Urinary bladder (tissue), 4 donors: ENCODE data around the gene WDR36. TPM values are rescaled to one million over a fixed set of nuclear protein-coding genes. Genes with fewer than 3 reads are reported as not detected.

Experiments
- DNase-seq: peaks from one replicate; pipeline ENCODE4 v3.0.0-alpha.2; 2015; ENCODE audit errors: extremely low spot score
- H3K27ac ChIP-seq: one replicate; pipeline ENCODE4 v1.5.1; 2013; ENCODE audit warnings: low read depth, mild to moderate bottlenecking, moderate library complexity
- H3K36me3 ChIP-seq: one replicate; pipeline ENCODE4 v1.6.1; 2013; ENCODE audit warnings: mild to moderate bottlenecking, moderate library complexity; ENCODE audit not compliant: insufficient read depth
- H3K4me1 ChIP-seq: one replicate; pipeline ENCODE4 v1.6.1; 2013; ENCODE audit warnings: mild to moderate bottlenecking, moderate library complexity; ENCODE audit not compliant: insufficient read depth
- H3K4me3 ChIP-seq: one replicate; pipeline ENCODE4 v1.5.1; 2013; ENCODE audit warnings: low read depth, low read length
- WGBS: extraction: QIAGEN DNeasy Blood & Tissue Kit; methylation state at CpG from one replicate; pipeline ENCODE4 v1.1.7; 2013; 5-methylcytosine and 5-hydroxymethylcytosine counted together
- polyA plus RNA-seq: library from polyadenylated mRNA; stranded (reverse); fragments of 200-250 nt; gene quantifications from one replicate; pipeline ENCODE4 v1.2.3, GENCODE V29; 2013
- total RNA-seq: library from RNA; depleted of rRNA; stranded (reverse); fragments of >200 nt; gene quantifications from one replicate; pipeline ENCODE4 v1.2.3, GENCODE V29; 2014
- donor health status: healthy with polysubstance abuse.
- donor health status: healthy.

Gene WDR36
- total and polyA plus RNA-seq, 2 donors: 7.3 to 74.5 TPM

GRCh38 chr5:111117136-111117535, 25.0 kb downstream of the WDR36 start:
- Histone ChIP-seq H3K36me3 (peaks cover 9% of the 10 kb centered on the region), H3K27ac (no peak overlapping the region), H3K4me3 (no peak overlapping the region), H3K4me1 (no peaks in the 10 kb centered on the region)
- DNase-seq: no peak
- WGBS: 66% methylated on average over 1 of the region's 1 CpG

GRCh38 chr5:111119221-111119620, 27.1 kb downstream of the WDR36 start:
- DNase-seq: no peak
- no peak overlapping the region for H3K27ac ChIP-seq
- H3K36me3 ChIP-seq: peaks cover 9% of the 10 kb centered on the region
- H3K4me1 ChIP-seq: no peaks in the 10 kb centered on the region
- WGBS: 26% methylated on average over 2 of the region's 2 CpGs
- H3K4me3 ChIP-seq: no peak overlapping the region

GRCh38 chr5:111119856-111120255, 27.7 kb downstream of the WDR36 start:
- Histone ChIP-seq H3K27ac (no peak overlapping the region), H3K4me3 (no peak overlapping the region), H3K4me1 (no peaks in the 10 kb centered on the region), H3K36me3 (peaks cover 9% of the 10 kb centered on the region)
- 97% methylated on average over 2 of the region's 2 CpGs for WGBS
- DNase-seq: no peak

DNA sequence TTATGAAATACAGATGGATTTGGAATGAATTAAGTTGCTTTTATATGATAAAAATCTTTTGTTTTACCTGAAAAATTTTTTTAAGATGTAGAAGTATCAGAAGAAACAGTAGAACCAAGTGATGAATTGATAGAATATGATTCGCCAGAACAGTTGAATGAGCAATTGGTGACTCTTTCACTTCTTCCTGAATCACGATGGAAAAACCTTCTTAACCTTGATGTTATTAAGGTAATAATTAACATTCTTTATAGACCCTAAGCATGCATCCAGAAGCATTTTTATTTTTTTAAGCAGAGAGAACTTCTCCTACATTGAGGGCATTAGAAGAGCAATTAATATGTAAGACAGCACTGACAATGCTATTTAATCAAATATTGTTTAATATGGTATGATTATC, 28.8 kb downstream of the WDR36 start:
- DNase-seq: no peak
- H3K27ac ChIP-seq: no peak overlapping the region
- no peak overlapping the region for H3K4me3 ChIP-seq
- whole genome bisulfite sequencing: 90% methylated on average over 2 of the region's 2 CpGs
- H3K4me1 ChIP-seq: no peaks in the 10 kb centered on the region
- peaks cover 12% of the 10 kb centered on the region for H3K36me3 ChIP-seq

GRCh38 chr5:111121926-111122325, 29.8 kb downstream of the WDR36 start:
- DNase-seq: no peak
- no peaks in the 10 kb centered on the region for H3K4me1 ChIP-seq
- H3K36me3 ChIP-seq: peaks cover 13% of the 10 kb centered on the region
- no peak overlapping the region for H3K27ac ChIP-seq
- no peak overlapping the region for H3K4me3 ChIP-seq

- Histone ChIP-seq H3K36me3 (peaks cover 11% of the 10 kb centered on the region), H3K4me1 (no peaks in the 10 kb centered on the region), H3K4me3 (no peak overlapping the region), H3K27ac (no peak overlapping the region)
- no peak for DNase-seq
- WGBS: 49% methylated on average over 2 of the region's 2 CpGs
Measured at GRCh38 chr5:111122398-111122797, 30.2 kb downstream of the WDR36 start.

GRCh38 chr5:111124793-111125192, 32.6 kb downstream of the WDR36 start:
- Histone ChIP-seq H3K4me3 (no peak overlapping the region), H3K36me3 (peaks cover 8% of the 10 kb centered on the region), H3K4me1 (no peaks in the 10 kb centered on the region), H3K27ac (no peak overlapping the region)
- no peak for DNase-seq
- 90% methylated on average over 1 of the region's 1 CpG for WGBS

- no peak overlapping the region for H3K27ac ChIP-seq
- H3K36me3 ChIP-seq: peaks cover 8% of the 10 kb centered on the region
- DNase-seq: no peak
- no peak overlapping the region for H3K4me3 ChIP-seq
- H3K4me1 ChIP-seq: no peaks in the 10 kb centered on the region
- 91% methylated on average over 3 of the region's 3 CpGs for WGBS
Measured at GRCh38 chr5:111126896-111127295, 34.7 kb downstream of the WDR36 start.

DNA sequence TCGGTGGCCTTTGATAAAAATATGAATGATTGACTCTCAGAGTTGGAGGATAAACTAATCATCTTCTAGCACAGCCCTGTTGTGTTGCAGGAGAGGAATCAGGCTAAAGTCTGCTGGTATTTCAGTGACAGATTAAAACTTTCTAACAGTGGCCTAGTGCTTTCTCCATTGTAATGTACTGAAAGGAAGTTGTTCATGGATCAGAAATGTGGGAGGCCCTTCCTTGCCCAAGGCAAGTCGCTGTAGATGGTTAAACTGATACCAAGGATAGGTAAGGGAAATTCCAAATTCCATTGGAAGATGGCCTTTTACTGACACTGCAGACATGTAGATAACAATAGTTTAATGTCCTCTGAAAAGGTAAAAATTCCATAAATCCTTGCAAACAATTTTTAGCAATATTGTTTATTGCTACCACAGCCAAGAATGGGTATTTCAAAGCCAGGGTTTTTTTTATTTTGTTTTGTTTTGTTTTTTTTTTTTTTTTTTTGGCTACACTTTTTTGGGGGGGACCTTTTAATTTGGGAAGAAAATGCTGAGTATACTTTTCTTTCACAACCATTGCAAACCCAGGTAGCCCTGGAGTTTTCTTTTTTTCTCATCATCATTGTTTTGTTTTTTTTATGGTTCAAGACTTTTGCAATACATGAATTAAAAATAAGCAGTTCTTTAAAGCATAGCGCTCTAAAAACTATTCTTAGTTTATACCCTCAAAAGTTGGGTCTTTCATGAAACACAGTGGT, 35.5 kb downstream of the WDR36 start:
- no peak overlapping the region for H3K27ac ChIP-seq
- H3K4me3 ChIP-seq: no peak overlapping the region
- H3K4me1 ChIP-seq: no peaks in the 10 kb centered on the region
- no peak for DNase-seq
- 94% methylated on average over 3 of the region's 3 CpGs for WGBS
- peaks cover 8% of the 10 kb centered on the region for H3K36me3 ChIP-seq

DNA sequence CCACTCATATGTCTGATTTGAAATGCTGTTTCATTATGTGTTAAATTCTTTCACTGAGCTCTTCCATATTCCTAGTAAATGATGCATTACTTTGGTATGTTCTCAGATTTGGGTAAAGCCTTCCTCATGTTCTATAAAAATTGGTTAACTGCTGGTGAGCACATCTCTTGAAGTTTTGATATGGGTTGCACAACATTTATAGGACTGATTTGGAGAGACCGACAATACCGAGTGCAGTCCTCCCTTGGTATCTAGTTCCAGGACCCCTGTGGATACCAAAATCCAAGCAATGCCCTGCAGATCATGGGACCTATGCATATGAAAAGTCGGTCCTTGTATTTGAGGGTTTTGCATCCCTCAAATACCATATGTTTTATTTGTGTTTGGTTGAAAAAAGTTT, 37.8 kb downstream of the WDR36 start:
- Histone ChIP-seq H3K27ac (no peak overlapping the region), H3K4me1 (no peaks in the 10 kb centered on the region), H3K36me3 (peaks cover 8% of the 10 kb centered on the region), H3K4me3 (no peak overlapping the region)
- no peak for DNase-seq
- WGBS: 74% methylated on average over 3 of the region's 3 CpGs

DNA sequence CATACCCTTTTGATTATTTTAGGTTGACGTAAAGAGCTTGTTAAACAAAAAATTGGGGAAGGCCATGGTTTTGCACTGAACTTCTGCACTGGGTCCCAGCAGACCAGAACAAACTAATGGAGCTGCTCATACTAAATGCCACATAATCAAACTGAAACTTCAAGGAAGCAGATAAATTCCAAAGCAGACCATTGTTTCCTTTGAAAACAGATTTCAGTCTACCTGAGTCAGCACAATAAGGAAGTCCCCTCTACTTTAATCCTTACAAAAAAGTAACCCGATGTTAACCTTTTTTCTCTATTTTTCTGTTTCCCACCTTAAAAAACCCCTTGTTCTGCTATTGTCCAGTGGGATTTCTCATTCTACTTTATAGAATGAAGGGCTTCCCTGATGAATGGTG, 39.2 kb downstream of the WDR36 start:
- 77% methylated on average over 2 of the region's 2 CpGs for WGBS
- H3K36me3 ChIP-seq: peaks cover 5% of the 10 kb centered on the region
- no peaks in the 10 kb centered on the region for H3K4me1 ChIP-seq
- H3K4me3 ChIP-seq: no peak overlapping the region
- DNase-seq: no peak
- H3K27ac ChIP-seq: no peak overlapping the region

- WGBS: 64% methylated on average over 1 of the region's 1 CpG
- Histone ChIP-seq H3K4me3 (no peak overlapping the region), H3K4me1 (no peaks in the 10 kb centered on the region), H3K36me3 (peaks cover 4% of the 10 kb centered on the region), H3K27ac (no peak overlapping the region)
- DNase-seq: no peak
Measured at GRCh38 chr5:111132076-111132475, 39.9 kb downstream of the WDR36 start.

GRCh38 chr5:111132731-111133435, 40.7 kb downstream of the WDR36 start:
- DNase-seq: no peak
- Histone ChIP-seq H3K4me1 (no peaks in the 10 kb centered on the region), H3K27ac (no peak overlapping the region), H3K4me3 (no peak overlapping the region), H3K36me3 (peaks cover 1% of the 10 kb centered on the region)
- 94% methylated on average over 1 of the region's 1 CpG for WGBS

DNA sequence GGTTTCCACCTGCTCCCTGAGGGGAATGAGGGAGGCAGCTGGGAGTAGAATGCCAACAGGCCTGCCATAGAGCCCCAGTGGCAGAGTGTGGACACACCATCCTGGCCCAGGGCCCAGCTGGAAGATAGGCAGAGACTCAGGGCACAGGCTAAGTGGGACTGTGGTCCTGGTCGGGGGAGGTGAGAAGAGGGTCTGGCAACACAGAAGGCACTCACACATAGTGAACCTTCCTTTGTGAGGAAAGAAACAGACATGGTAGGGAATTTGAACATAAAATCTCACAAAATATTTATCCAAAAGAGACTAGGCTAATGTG, 41.2 kb downstream of the WDR36 start:
- DNase-seq: no peak
- no peaks in the 10 kb centered on the region for H3K4me1 ChIP-seq
- WGBS: 86% methylated on average over 1 of the region's 1 CpG
- H3K36me3 ChIP-seq: peaks cover 1% of the 10 kb centered on the region
- H3K4me3 ChIP-seq: no peak overlapping the region
- H3K27ac ChIP-seq: no peak overlapping the region
